KOPT-K1 (cell line): Measurements from ENCODE around the gene ERN2.
"Not testable (repeated sequence)": the region's sequence is repeated elsewhere in the genome, so short reads cannot be mapped to it uniquely, and the experiment has no call there.

Experiments
- H3K27ac ChIP-seq: fragments of 200-600 bp; sonication (generic); 2 replicates; pipeline ENCODE4 v1.5.1; 2016; ENCODE audit warnings: antibody characterized with exemption, mild to moderate bottlenecking, low read depth, low read length; ENCODE audit not compliant: poor library complexity, severe bottlenecking
- H3K36me3 ChIP-seq: fragments of 200-600 bp; sonication (generic); 2 replicates; pipeline ENCODE4 v1.5.1; 2017; ENCODE audit warnings: antibody characterized with exemption, mild to moderate bottlenecking, low read length, moderate library complexity; ENCODE audit not compliant: insufficient read depth
- H3K9me3 ChIP-seq: fragments of 200-600 bp; sonication (generic); 2 replicates; pipeline ENCODE4 v1.5.1; 2017; ENCODE audit warnings: antibody characterized with exemption, low read length, mild to moderate bottlenecking; ENCODE audit not compliant: insufficient read depth, poor library complexity, severe bottlenecking

The ERN2 gene

DNA sequence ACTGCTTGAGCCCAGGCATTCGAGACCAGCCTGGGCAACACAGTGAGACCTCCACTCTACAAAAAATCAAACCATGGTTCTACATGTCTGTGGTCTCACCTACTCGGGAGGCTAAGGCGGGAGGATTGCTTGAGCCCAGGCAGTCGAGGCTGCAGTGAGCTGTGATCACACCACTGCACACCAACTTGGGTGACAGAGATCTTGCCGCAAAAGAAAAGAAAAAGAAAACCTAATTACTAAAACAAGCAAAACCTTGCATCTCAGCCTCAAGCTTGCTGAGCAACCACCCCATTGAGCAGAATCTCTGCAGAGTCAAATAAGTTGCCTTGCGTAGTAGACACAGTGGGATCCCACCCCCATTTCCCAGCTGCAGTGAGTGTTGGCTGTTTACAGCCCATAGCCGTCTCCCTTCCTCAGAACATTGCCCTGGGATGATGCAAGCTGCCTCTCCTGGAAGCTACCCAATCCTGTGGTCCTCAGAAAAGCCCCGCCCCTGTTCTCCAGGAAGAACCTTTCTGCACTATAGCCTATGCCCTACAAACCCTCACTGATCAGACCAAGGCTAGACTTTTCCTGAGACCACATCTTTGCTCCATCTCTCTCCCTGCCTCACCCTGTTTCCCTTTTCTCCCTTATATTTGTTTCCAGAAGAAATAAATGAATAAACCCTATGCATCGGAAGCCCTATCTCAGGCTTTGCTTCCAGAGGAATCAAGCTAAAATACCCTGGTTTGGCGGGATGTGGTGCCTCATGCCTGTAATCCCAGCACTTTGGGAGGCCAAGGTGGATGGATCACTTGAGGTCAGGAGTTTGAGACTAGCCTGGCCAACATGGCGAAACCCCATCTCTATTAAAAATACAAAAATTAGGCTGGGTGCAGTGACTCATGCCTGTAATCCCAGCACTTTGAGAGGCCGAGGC, 16.7 kb upstream of the ERN2 start:
- Histone ChIP-seq H3K9me3 (no peaks in the 10 kb centered on the region), H3K27ac (no peak overlapping the region), H3K36me3 (no peaks in the 10 kb centered on the region)

- no peaks in the 10 kb centered on the region for H3K36me3 ChIP-seq
- peaks cover 2% of the 10 kb centered on the region for H3K9me3 ChIP-seq
- H3K27ac ChIP-seq, result no peak overlapping the region
These were observed 15.1 kb upstream of the ERN2 start for GRCh38 chr16:23728112-23728477.

GRCh38 chr16:23726710-23727109, 13.7 kb upstream of the ERN2 start:
- H3K36me3 ChIP-seq, result no peaks in the 10 kb centered on the region
- H3K27ac ChIP-seq, result no peak overlapping the region
- peaks cover 15% of the 10 kb centered on the region for H3K9me3 ChIP-seq

DNA sequence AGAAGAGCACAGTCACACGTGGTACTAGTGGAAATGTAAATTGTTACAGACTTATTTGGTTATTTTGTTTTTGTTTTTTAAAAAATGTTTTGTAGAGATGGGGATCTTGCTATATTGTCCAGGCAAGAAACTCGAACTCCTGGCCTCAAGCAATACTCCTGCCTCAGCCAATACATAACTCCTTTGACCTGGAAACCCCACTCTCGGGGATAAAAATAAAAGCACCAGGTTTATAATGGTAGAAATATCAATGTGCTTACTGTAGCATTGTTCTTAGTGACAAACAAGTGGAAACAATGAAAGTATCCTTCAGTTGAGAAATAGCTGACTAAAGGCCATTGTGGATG, 11.7 kb upstream of the ERN2 start:
- Histone ChIP-seq H3K9me3 (peaks cover 16% of the 10 kb centered on the region), H3K36me3 (no peaks in the 10 kb centered on the region), H3K27ac (no peak overlapping the region)

DNA sequence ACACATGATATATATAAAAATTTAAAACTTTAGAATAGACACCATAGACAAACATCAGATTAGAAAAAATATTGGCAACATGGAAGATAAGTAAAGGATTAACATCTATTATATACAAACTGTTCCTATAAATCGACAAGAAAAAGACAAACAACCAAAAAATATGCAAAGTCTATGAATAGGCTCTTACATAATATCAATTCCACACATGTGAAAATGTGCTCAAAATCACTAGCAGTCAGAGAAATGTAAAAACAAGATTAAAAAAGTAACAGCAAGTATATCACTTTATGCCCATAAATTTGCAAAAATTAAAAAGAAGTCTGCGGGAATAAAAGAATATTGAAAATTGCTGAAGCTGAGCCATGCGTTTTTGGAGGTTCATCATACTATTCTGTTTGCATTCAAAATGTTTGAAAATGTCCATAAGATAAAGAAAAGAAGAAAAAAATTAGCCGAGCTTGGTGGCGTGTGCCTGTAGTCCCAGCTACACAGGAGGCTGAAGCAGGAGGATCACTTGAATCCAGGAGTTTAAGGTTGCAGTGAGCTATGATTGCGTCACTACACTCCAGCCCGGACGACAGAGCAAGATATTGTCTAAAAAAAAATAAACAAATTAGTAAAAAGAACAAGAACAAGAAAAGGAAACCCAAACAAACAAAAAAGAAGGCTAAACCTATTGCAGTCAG, 11.2 kb upstream of the ERN2 start:
- Histone ChIP-seq H3K9me3 (peaks cover 16% of the 10 kb centered on the region), H3K36me3 (no peaks in the 10 kb centered on the region), H3K27ac (no peak overlapping the region)

DNA sequence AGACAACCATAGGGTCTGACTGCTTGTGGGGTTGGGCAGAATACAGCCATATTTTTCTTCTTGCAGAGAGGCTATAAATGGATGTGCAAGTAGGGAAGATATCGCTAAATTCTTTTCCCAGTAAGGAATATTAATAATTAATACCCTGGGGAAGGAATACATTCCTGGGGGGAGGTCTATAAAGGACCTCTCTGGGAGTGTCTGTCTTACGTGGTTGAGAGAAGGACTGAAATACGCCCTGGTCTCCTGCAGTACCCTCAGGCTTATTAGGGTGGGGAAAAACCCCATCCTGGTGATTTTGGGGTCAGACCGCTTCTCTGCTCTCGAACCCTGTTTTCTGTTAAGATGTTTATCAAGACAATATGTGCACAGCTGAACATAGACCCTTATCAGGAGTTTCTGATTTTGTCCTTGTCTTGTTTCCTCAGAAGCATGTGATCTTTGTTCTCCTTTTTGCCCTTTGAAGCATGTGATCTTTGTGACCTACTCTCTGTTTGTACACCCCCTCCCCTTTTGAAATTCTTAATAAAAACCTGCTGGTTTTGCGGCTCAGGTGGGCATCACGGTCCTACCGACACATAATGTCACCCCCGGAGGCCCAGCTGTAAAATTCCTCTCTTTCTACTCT, 9.7 kb upstream of the ERN2 start:
- H3K36me3 ChIP-seq, H3K27ac ChIP-seq: not testable (repeated sequence)
- peaks cover 16% of the 10 kb centered on the region for H3K9me3 ChIP-seq

- Histone ChIP-seq H3K9me3 (peaks cover 5% of the 10 kb centered on the region), H3K36me3 (no peaks in the 10 kb centered on the region), H3K27ac (no peak overlapping the region)
These were observed 3.5 kb upstream of the ERN2 start for GRCh38 chr16:23716484-23716883.

GRCh38 chr16:23711785-23712184, 1.2 kb downstream of the ERN2 start:
- Histone ChIP-seq H3K27ac (no peak overlapping the region), H3K9me3 (peaks cover 19% of the 10 kb centered on the region), H3K36me3 (no peaks in the 10 kb centered on the region)

- Histone ChIP-seq H3K9me3 (peaks cover 19% of the 10 kb centered on the region), H3K27ac (no peak overlapping the region), H3K36me3 (no peaks in the 10 kb centered on the region)
These were observed 2.5 kb downstream of the ERN2 start for GRCh38 chr16:23710504-23710903.

GRCh38 chr16:23710008-23710407, 3.0 kb downstream of the ERN2 start:
- H3K36me3 ChIP-seq, result no peaks in the 10 kb centered on the region
- peaks cover 19% of the 10 kb centered on the region for H3K9me3 ChIP-seq
- H3K27ac ChIP-seq, result no peak overlapping the region

- Histone ChIP-seq H3K36me3 (no peaks in the 10 kb centered on the region), H3K27ac (no peak overlapping the region), H3K9me3 (peaks cover 19% of the 10 kb centered on the region)
These were observed 3.5 kb downstream of the ERN2 start for GRCh38 chr16:23709536-23709935.

DNA sequence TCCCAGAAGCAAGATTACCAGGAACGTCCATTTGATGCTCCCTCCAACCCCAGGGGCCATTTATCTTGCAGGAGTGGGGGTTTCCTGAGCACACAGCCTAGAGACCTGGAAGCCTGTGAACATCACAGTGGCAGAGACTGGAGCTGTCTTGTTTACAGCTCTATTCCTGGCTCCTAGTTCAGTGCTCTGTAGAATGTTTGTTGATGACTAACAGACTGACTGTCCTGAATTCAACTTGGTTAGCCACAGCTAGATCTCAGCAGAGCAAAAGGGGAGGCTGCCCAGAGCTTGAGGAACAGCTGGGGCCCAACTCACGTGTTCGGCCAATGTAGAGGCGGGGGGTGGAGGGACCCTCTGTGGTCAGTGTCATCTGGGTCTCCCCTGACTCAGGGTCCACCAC, 6.6 kb downstream of the ERN2 start:
- H3K36me3 ChIP-seq, result no peaks in the 10 kb centered on the region
- no peak overlapping the region for H3K27ac ChIP-seq
- peaks cover 20% of the 10 kb centered on the region for H3K9me3 ChIP-seq

- Histone ChIP-seq H3K36me3 (no peaks in the 10 kb centered on the region), H3K27ac (no peak overlapping the region), H3K9me3 (peaks cover 20% of the 10 kb centered on the region)
These were observed 7.5 kb downstream of the ERN2 start for GRCh38 chr16:23705517-23705902.

GRCh38 chr16:23704772-23705516, 8.1 kb downstream of the ERN2 start:
- Histone ChIP-seq H3K27ac (no peak overlapping the region), H3K9me3 (peaks cover 14% of the 10 kb centered on the region), H3K36me3 (no peaks in the 10 kb centered on the region)

- H3K27ac ChIP-seq, result no peak overlapping the region
- no peaks in the 10 kb centered on the region for H3K36me3 ChIP-seq
- peaks cover 6% of the 10 kb centered on the region for H3K9me3 ChIP-seq
These were observed 10.1 kb downstream of the ERN2 start for GRCh38 chr16:23702951-23703350.
